GM20431 (cell line): ENCODE data around the gene OR10G7.
"Not testable (repeated sequence)": the region's sequence is repeated elsewhere in the genome, so short reads cannot be mapped to it uniquely, and the experiment has no call there.

Experiments used
- in situ Hi-C: fragments of 300-500 bp; cut with MseI, MboI; formaldehyde crosslinking; loops from one replicate; pipeline ENCODE4 v1.15.0; 2020; ENCODE audit warnings: low sequenced_read_pairs; ENCODE audit not compliant: unreplicated experiment

OR10G7 gene

DNA sequence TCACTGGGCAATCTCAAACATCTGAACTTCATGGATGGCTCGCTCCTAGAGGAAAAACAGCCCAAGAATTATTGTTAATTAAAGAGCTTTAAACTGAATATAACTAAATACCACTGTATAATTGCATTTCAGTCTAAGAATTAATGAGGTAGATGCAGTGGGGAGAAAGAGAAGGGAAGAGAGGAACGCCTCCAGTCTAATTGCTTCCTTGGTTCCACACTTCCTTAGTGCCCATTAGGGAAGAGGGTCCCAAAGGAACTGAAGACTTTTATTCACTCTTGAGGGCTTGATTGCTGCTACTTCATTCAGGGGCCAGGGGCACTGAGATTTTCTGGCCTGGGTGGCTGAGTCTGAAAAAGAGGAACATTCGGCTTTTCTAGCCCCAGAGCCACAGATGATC, 11.8 kb upstream of the OR10G7 start:
- in situ Hi-C loops: no loop called here

DNA sequence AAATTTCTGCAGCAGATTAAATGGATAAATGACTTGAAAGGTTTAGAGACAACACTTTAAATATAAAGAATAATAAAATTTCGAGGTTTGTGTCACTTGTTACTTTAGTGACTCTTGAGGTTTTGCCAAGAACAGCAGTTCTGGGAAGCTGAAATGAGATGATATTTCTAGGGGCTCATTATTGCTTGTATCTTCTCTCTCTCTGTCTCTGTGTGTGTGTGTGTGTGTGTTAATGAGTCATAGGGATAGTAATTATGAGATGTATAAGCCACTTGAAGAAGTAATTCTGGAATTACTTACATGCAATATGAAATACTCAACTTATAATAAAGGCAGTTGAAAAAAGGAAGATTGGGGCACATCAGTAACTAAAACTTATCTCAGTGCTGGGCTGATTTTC, 9.6 kb upstream of the OR10G7 start:
- in situ Hi-C loops: no loop called here

DNA sequence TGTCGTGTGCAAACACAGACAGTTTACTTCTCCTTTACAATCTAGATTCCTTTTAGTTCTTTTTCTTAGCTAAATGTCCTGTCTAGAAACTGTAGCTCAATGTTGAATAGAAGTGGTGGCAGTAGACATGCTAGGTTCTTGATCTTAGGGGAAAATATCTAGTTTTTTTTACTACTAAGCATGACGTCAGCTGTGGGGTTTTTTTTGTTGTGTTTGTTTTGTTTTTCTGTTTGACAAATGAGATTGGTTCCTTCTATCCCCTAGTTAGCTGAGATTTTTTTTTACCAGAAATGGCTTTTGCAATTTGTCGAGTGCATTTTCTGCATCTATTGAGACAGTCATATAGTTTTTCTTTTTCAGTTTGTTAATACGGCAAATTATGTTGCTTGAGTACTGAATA, 2.3 kb upstream of the OR10G7 start:
- in situ Hi-C loops: no loop called here

DNA sequence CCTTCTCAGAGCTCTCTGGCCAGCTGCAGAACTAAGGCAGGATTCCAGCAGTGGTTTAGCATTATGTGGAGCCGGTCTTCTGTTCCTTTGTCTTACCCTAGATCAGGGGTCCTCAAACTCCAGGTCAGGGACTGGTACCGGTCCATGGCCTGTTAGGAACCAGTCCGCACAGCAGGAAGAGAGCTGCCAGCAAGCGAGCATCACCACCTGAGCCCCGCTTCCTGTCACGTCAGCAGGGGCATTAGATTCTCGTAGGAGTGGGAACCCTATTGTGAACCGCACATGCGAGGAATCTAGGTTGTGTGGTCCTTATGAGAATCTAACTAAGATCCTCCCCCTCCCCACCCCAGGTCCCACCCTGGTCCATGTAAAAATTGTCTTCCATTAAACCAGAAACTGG, 1.6 kb downstream of the OR10G7 start:
- in situ Hi-C loops: no loop called here

DNA sequence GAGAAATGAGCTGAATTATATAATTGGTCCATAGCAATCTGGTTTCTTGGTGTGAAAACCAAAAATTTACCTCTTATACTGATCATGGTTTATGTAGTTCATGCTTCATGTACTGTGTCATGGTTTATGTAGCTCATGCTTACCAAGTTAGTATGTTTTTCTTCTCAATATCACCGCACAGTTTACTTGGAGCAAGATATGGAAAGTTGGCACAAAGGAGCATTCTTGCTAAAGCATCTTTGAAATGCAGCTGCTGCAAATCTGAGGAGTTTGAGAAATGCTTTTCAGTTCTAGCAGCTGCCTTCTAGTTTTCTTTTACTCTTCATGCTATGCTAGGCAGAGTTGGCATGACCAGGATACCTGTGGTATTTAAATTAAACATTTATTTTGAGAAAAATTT, 4.5 kb downstream of the OR10G7 start:
- in situ Hi-C loops: no loop called here

DNA sequence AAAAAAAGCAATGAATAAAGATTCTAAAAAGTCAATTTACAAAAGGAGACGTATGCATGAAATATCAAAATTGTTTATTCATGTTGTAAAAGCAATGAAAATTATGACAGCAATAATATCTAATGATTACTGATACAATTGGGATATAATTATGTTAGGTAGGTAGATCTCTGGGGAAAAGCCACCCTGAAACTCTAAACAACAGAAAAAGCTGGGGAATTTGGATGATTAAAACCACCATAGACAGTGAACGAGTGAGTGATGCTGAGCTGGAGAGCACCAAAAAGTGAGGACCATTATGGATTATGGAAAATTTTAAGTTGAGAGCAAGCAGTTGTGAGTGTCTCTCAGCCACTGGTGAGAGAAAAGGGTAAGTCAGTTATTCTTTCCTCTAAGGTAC, 14.6 kb downstream of the OR10G7 start, which contains the start of gene OR10G8:
Gene OR10G8 (plus strand): TSS at position 301 of the 400 bp plus-strand sequence. CDS start 2,825 bp downstream, outside the sequence.
- in situ Hi-C loops: no loop called here

DNA sequence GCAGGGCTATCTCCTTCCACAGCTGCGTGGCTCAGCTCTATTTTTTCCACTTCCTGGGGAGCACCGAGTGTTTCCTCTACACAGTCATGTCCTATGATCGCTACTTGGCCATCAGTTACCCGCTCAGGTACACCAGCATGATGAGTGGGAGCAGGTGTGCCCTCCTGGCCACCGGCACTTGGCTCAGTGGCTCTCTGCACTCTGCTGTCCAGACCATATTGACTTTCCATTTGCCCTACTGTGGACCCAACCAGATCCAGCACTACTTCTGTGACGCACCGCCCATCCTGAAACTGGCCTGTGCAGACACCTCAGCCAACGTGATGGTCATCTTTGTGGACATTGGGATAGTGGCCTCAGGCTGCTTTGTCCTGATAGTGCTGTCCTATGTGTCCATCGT, 25.3 kb downstream of the OR10G7 start:
- in situ Hi-C loops: not testable (repeated sequence)

DNA sequence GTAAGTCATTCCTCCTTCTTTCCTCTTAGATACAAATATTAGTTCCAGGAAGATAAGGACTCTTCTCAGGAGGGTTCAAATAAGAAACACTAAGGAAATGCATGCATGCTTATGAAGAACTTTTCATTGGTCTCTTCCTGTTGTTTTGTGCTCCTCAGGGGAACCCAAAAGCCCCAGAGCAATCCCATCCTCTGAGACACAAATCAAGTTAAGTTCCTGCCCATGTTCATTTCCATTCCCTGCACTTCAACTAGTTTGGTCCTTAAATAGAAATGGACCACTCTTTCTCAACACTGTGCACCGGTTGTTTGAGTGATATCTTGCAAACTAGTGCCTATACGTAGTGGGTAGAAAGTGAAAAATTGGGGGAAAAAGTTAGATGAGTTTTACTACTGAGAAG, 28.4 kb downstream of the OR10G7 start, which contains the start of gene OR10G4:
Gene OR10G4 (plus strand): TSS at position 301 of the 400 bp plus-strand sequence. CDS start 2,578 bp downstream, outside the sequence.
- in situ Hi-C loops: no loop called here

DNA sequence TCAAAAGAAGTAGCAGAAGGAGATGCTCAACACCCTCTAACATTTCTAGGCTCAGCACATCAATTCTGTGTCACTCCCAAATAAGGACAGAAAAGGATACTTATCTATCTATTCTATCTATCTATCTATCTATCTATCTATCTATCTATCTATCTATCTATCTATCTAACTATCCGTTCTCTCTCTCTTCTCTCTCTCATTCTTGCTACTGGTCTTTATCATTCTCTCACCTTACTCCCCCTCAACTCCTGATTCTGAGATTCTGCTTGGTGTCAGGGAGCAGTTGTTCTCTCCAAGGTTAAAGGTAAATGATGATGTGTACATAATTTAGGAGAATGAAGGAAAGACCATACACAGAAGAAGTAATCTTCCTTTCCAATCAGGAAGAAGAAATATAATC, 46.0 kb downstream of the OR10G7 start, which contains the start of gene OR10G6:
Gene OR10G6 (minus strand): TSS at position 43 of the 400 bp plus-strand sequence. CDS start 0 bp downstream, at position 43.
- in situ Hi-C loops: no loop called here
